H1 (cell line): ENCODE measurements around the gene STBD1. TPM values are rescaled to one million over a fixed set of nuclear protein-coding genes. Genes with fewer than 3 reads are reported as not detected.

ENCODE experiments used
- CTBP2 ChIP-seq: IDR thresholded peaks from 2 replicates; pipeline ENCODE4 v1.7.0; 2011; ENCODE audit warnings: borderline replicate concordance, mild to moderate bottlenecking, moderate library complexity, mixed read lengths, low read length; ENCODE audit not compliant: insufficient read depth, insufficient read length
- KDM1A ChIP-seq: fragments of 200-600, 300-600 bp; sonication (generic); IDR thresholded peaks from 2 replicates; pipeline ENCODE4 v1.7.1; 2016; ENCODE audit warnings: mild to moderate bottlenecking, low read length, borderline replicate concordance
- KDM5A ChIP-seq: fragments of 200-600 bp; IDR thresholded peaks from 2 replicates; pipeline ENCODE4 v1.7.1; 2012; ENCODE audit warnings: mild to moderate bottlenecking, low read length, inconsistent platforms, mixed read lengths
- POU5F1 ChIP-seq: IDR thresholded peaks from 2 replicates; pipeline ENCODE4 v1.6.1; 2011; ENCODE audit warnings: low read depth, mild to moderate bottlenecking, low read length, moderate library complexity
- RAD21 ChIP-seq, 2 experiments: IDR thresholded peaks in 1 of 2; conservative IDR thresholded peaks in 1 of 2; 2 replicates each; pipeline ENCODE4 v1.6.1; 2011; ENCODE audit warnings: low read depth in 2 of 2, low read length in 2 of 2, improper control_type of control experiment in 1 of 2, inconsistent platforms in 1 of 2, mild to moderate bottlenecking in 1 of 2, moderate library complexity in 1 of 2
- SP4 ChIP-seq: IDR thresholded peaks from 2 replicates; pipeline ENCODE4 v1.6.1; 2012; ENCODE audit warnings: low read length, inconsistent platforms
- polyA plus RNA-seq, 7 experiments: library from polyadenylated mRNA; depleted of rRNA in 3 of 7; stranded (reverse) in 5 of 7; unstranded in 2 of 7; fragments of >200 nt in 5 of 7; fragments of 200-250 nt in 2 of 7; gene quantifications; 1 replicate in 5 of 7; 2 replicates in 1 of 7; 4 replicates in 1 of 7; pipeline versions ENCODE4 v1.2.1 to v1.2.3, GENCODE V29; 2011 to 2013; ENCODE audit warnings: missing spikeins in 2 of 7, mixed read lengths in 2 of 7
- total RNA-seq: library from RNA; stranded (reverse); fragmentation: NEBNext Ultra II Directional; extraction: Animal tissue kit (Norgen Biotek cat#: 25700); gene quantifications from 2 replicates; pipeline ENCODE4 v1.2.1, GENCODE V29; 2021
- TF ChIP-seq, protein P1 (sequence below): IDR thresholded peaks from 2 replicates; pipeline ENCODE4 v1.6.1; 2011; ENCODE audit warnings: low read length, improper control_type of control experiment

STBD1 gene
- total and polyA plus RNA-seq, 2 of the 8 experiments (the other 6 are each of a cell fraction or from before 2014, with no cell fraction given), result 0.45 to 1.7 TPM

DNA sequence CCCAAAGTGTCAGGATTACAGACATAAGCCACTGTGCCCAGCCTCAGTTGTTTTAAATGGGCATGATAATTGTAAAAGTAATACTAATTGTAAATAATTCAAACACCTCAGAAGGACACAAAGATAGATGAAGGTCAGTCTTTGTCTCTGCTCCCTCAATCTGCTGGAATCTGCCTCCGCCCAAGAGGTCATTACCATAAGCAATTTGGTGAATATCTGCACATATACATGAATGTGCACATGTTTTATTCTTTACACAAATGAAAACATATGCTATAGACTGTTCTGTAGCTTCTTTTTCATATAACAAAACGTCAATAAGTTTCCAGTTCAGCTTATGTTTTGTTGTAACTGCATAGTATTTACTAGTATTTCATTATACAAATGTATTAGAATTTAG is 7.0 kb downstream of the STBD1 start (continued):
- TF ChIP-seq, protein P1, sequence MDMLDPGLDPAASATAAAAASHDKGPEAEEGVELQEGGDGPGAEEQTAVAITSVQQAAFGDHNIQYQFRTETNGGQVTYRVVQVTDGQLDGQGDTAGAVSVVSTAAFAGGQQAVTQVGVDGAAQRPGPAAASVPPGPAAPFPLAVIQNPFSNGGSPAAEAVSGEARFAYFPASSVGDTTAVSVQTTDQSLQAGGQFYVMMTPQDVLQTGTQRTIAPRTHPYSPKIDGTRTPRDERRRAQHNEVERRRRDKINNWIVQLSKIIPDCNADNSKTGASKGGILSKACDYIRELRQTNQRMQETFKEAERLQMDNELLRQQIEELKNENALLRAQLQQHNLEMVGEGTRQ, result no peak
- TF ChIP-seq KDM5A (no peak), POU5F1 (no peak), RAD21 (IDR thresholded peaks at IDR 0.05 in 1 of 2, conservative IDR thresholded peaks at IDR 0.05 in 1 of 2; ENCODE audit: low read depth in 2 of 2, low read length in 2 of 2) (no peak), SP4 (no peak), CTBP2 (no peak), KDM1A (no peak)
